ENCODE data around the gene DCDC2B. TPM values are rescaled to one million over a fixed set of nuclear protein-coding genes. Genes with fewer than 3 reads are reported as not detected.

Gene DCDC2B
- total RNA-seq, 1 experiment from 2014 or later, result not detected

- peaks cover 35% of the 10 kb centered on the region for H3K4me1 Mint-ChIP-seq
- no peaks in the 10 kb centered on the region for H3K9me3 Mint-ChIP-seq
- ATAC-seq, result no peak
- H3K27ac Mint-ChIP-seq, result no peak overlapping the region
- ChIA-PET POLR2A (interaction anchor here (1.2 to 1.7 kb wide), 3 partner anchors 11 to 137 kb away, joined by 3 to 5 read pairs (median 4); partner anchors contain the start of gene MARCKSL1), CTCF (interaction anchor here (0.5 to 2.1 kb wide), 2 partner anchors 17 to 500 kb away, joined by 3 to 12 read pairs; no protein-coding TSS in a partner anchor)
- DNase-seq (ENCODE audit: low spot score), result no peak
- peaks cover 41% of the 10 kb centered on the region for H3K36me3 Mint-ChIP-seq
- no peak overlapping the region for H3K4me3 Mint-ChIP-seq
- peaks cover 2% of the 10 kb centered on the region; the same call in 1 of the 2 replicates for H3K27me3 Mint-ChIP-seq (ENCODE audit: low read depth)
- peak; percentile 15; the same call in 1 of the 2 replicates for TF ChIP-seq NFATC4 (CRISPR knock-in tag; IDR thresholded peaks at IDR 0.05)
- TF ChIP-seq ERG (CRISPR knock-in tag; IDR thresholded peaks at IDR 0.05), result 0 out of 2 replicates have a peak, but pooled peaks have one; percentile 9
- 0 out of 2 replicates have a peak, but pooled peaks have one; percentile 35 for TF ChIP-seq ZNF416 (CRISPR knock-in tag; IDR thresholded peaks at IDR 0.05)
- TF ChIP-seq PRRX2 (CRISPR knock-in tag; IDR thresholded peaks at IDR 0.05), result no peak
These were observed 10.4 kb upstream of the DCDC2B start for GRCh38 chr1:32198237-32199042.

- Mint-ChIP-seq H3K27ac (no peak overlapping the region), H3K4me1 (peaks cover 35% of the 10 kb centered on the region), H3K9me3 (no peaks in the 10 kb centered on the region), H3K4me3 (peak overlapping the region; percentile 84), H3K36me3 (peaks cover 35% of the 10 kb centered on the region), H3K27me3 (ENCODE audit: low read depth) (peaks cover 8% of the 10 kb centered on the region)
- POLR2A ChIA-PET, result interaction anchor here (0.5 to 2.8 kb wide), 4 partner anchors 19 to 137 kb away, joined by 3 to 11 read pairs (median 4); partner anchors contain the start of genes MARCKSL1 and TXLNA
- TF ChIP-seq ERG (CRISPR knock-in tag; IDR thresholded peaks at IDR 0.05), result 0 out of 2 replicates have a peak, but pooled peaks have one; percentile 0
- peak; percentile 55; the same call in 1 of the 2 replicates for TF ChIP-seq EMX1 (CRISPR knock-in tag; IDR thresholded peaks at IDR 0.05)
- TF ChIP-seq MLX (CRISPR knock-in tag; IDR thresholded peaks at IDR 0.05), result no peak
- no peak for ATAC-seq
- CTCF ChIA-PET, result interaction anchor here (0.5 to 3.5 kb wide), 5 partner anchors 16 to 500 kb away, joined by 3 to 27 read pairs (median 10); no protein-coding TSS in a partner anchor
- no peak for DNase-seq (ENCODE audit: low spot score)
These were observed 9.7 kb upstream of the DCDC2B start for GRCh38 chr1:32199043-32199716.

- POLR2A ChIA-PET, result interaction anchor here (0.5 to 2.8 kb wide), 7 partner anchors 20 to 136 kb away, joined by 3 to 11 read pairs (median 5); partner anchors contain the start of genes KPNA6, MARCKSL1 and TXLNA
- DNase-seq (ENCODE audit: low spot score) (no peak), ATAC-seq (no peak)
- peak overlapping the region; percentile 84 for H3K4me3 Mint-ChIP-seq
- H3K9me3 Mint-ChIP-seq, result no peaks in the 10 kb centered on the region
- H3K27ac Mint-ChIP-seq, result no peak overlapping the region
- CTCF ChIA-PET, result interaction anchor here (1.4 to 3.5 kb wide), 5 partner anchors 16 to 410 kb away, joined by 3 to 27 read pairs (median 10); partner anchors contain the start of gene TMEM39B
- peaks cover 30% of the 10 kb centered on the region for H3K36me3 Mint-ChIP-seq
- TF ChIP-seq ZNF425 (CRISPR knock-in tag; conservative IDR thresholded peaks at IDR 0.05) (no peak), ZNF219 (CRISPR knock-in tag; IDR thresholded peaks at IDR 0.05; ENCODE audit: borderline replicate concordance) (no peak)
- peaks cover 8% of the 10 kb centered on the region for H3K27me3 Mint-ChIP-seq (ENCODE audit: low read depth)
- H3K4me1 Mint-ChIP-seq, result peaks cover 37% of the 10 kb centered on the region
These were observed 9.2 kb upstream of the DCDC2B start for GRCh38 chr1:32199717-32200072.
